ENCODE data around the gene ZNF549.

The ZNF549 gene

GRCh38 chr19:57599377-57599760 is 72.2 kb downstream of the ZNF549 start:
- TF ChIP-seq, protein P1, sequence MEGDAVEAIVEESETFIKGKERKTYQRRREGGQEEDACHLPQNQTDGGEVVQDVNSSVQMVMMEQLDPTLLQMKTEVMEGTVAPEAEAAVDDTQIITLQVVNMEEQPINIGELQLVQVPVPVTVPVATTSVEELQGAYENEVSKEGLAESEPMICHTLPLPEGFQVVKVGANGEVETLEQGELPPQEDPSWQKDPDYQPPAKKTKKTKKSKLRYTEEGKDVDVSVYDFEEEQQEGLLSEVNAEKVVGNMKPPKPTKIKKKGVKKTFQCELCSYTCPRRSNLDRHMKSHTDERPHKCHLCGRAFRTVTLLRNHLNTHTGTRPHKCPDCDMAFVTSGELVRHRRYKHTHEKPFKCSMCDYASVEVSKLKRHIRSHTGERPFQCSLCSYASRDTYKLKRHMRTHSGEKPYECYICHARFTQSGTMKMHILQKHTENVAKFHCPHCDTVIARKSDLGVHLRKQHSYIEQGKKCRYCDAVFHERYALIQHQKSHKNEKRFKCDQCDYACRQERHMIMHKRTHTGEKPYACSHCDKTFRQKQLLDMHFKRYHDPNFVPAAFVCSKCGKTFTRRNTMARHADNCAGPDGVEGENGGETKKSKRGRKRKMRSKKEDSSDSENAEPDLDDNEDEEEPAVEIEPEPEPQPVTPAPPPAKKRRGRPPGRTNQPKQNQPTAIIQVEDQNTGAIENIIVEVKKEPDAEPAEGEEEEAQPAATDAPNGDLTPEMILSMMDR (IDR thresholded peaks at IDR 0.05; ENCODE audit: borderline replicate concordance, control extremely low read depth, extremely low read depth, insufficient read depth, missing control alignments) = no peak
- in situ Hi-C loops (cut with MboI; ENCODE audit: low sequenced_read_pairs, unreplicated experiment) = no loop called here
- DNase-seq (ENCODE audit: low spot score) = no peak

DNA sequence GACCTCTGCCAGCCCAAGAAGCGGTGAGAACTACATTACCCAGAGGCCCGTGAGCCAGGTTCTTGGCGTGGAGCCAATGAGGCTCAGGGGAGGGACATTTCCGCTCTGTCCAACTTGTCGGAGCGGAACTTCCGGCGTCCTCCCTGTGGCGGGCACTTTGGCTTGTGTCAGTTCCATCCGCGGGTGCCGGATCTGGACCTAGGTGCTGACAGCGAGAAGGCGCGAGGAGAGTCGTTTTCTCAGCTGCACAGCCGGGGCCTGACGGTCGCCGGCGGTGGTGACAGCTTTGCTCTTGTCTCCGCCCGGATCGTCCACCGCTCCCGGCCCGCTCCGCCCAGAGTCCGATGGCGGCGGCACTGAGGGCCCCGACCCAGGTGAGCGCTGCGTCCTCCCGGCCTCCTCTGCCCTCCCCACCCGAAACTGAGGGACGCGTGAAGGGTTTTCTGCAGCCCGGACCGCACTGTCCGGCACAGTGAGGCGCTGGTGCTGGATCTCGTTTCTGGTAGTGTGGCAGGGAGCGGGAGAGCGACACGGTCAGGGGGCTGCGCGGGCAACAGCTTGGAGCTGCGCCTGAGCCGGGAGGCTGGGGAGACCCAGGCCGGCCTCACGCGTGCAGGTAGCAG is 72.7 kb downstream of the ZNF549 start, which contains the start of gene ZNF530:
TSS of gene ZNF530 (plus strand) at position 125 of the 623 bp plus-strand sequence. CDS start 4,461 bp downstream, outside the sequence.
- in situ Hi-C loops (cut with MboI; ENCODE audit: low sequenced_read_pairs, unreplicated experiment) = no loop called here
- TF ChIP-seq, protein P1 (IDR thresholded peaks at IDR 0.05; ENCODE audit: borderline replicate concordance, control extremely low read depth, extremely low read depth, insufficient read depth, missing control alignments) = no peak
- DNase-seq (ENCODE audit: low spot score) = peak; percentile 93

DNA sequence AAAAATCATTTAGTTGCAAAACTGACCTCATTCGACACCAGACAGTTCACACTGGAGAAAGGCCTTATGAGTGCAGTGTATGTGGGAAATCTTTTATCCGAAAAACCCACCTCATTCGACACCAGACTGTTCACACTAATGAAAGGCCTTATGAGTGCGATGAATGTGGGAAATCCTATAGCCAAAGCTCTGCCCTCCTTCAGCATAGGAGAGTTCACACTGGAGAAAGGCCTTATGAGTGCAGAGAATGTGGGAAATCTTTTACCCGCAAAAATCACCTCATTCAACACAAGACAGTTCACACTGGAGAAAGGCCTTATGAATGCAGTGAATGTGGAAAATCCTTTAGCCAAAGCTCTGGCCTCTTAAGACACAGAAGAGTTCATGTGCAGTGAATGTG is 79.8 kb downstream of the ZNF549 start:
- no peak for DNase-seq (ENCODE audit: low spot score)
- TF ChIP-seq, protein P1 (IDR thresholded peaks at IDR 0.05; ENCODE audit: borderline replicate concordance, control extremely low read depth, extremely low read depth, insufficient read depth, missing control alignments) = no peak
- in situ Hi-C loops (cut with MboI; ENCODE audit: low sequenced_read_pairs, unreplicated experiment) = no loop called here
